LHCN-M2 (cell line): ENCODE measurements around the gene PNLDC1. TPM values are rescaled to one million over a fixed set of nuclear protein-coding genes. Genes with fewer than 3 reads are reported as not detected.

Experiments used
- DNase-seq: peaks from one replicate; pipeline ENCODE4 v3.0.0-alpha.2; 2012; ENCODE audit warnings: low read depth
- polyA plus RNA-seq: library from polyadenylated mRNA; unstranded; fragments of >200 nt; gene quantifications from one replicate; pipeline ENCODE4 v1.2.1, GENCODE V29; 2012; ENCODE audit warnings: missing spikeins
- total RNA-seq: library from RNA; depleted of rRNA; stranded (reverse); fragments of >200 nt; gene quantifications from 2 replicates; pipeline ENCODE4 v1.2.3, GENCODE V29; 2014; rRNA removed

The PNLDC1 gene, protein sequence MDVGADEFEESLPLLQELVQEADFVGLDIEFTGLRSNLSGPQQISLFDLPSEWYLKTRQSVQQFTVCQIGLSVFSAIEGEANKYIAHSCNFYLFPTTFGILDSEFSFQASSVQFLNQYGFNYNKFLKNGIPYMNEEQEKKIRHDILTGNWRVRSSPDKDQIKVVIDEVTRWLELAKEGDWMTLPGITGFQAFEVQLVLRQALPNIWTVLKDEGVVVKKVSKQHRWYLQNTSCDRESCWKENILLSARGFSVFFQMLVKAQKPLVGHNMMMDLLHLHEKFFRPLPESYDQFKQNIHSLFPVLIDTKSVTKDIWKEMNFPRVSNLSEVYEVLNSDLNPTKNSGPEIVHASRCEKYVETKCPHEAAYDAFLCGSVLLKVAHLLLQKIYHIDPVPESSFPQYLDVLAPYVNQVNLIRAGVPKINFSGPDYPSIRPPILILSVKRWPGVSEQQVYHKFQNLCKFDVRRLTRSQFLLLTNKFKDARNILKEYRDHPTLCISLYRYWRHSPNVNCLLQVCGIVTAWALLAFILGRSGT
- not detected in 2 replicates for total RNA-seq
- not detected for polyA plus RNA-seq

DNA sequence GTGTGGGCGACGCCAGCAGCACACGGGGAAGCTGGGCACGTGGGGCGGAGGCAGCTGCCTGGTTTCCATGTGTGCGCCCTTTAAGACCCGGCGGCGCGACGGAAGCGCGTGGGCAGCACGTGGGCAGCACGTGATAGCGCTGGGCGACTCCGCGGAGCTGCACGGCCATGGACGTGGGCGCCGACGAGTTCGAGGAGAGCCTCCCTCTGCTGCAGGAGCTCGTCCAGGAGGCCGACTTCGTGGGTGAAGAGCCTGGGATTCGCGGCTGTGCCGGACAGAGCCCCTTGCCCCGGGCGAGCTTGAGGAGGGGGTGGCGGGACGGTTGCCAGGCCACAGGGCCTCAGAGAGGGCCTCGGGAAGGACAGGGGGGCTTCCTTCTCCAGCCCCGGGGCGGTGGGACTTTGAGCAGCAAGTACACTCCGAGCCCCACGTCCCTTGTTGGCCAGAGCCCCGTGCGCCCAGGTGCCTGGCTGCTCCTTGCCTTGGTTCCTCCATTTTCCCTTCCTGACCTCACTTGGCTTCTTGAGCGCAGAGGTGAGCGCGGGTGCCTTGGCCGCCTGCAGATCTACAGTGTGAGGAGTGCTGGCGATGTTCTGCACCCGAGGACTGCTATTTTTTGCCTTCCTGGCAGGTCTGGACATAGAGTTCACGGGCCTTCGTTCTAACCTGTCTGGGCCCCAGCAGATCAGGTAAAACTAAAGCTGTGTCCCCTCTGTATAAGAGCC lies at the start of gene PNLDC1:
PNLDC1 (plus strand) TSS at position 136 of the 725 bp plus-strand sequence; CDS start at position 168, 32 bp downstream.
- no peak for DNase-seq

DNA sequence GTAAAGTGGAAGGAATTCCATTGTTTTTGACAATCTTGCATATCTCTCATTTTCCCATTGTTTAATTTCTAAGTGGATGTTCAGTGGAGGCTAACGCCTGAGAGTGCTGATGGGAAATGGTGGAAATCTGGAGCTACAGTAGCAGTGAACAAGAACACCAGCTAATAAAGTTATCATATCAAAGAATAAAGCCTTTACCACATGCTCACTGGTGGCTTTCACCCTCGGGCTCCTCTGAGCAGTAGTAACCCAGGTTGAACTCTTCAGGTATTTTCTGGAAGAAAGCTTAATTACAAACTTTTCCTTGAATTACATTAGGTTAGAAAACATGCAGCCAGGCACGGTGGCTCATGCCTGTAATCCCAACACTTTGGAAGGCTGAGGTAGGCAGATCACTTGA lies 48.6 kb upstream of the PNLDC1 start:
- no peak for DNase-seq

DNA sequence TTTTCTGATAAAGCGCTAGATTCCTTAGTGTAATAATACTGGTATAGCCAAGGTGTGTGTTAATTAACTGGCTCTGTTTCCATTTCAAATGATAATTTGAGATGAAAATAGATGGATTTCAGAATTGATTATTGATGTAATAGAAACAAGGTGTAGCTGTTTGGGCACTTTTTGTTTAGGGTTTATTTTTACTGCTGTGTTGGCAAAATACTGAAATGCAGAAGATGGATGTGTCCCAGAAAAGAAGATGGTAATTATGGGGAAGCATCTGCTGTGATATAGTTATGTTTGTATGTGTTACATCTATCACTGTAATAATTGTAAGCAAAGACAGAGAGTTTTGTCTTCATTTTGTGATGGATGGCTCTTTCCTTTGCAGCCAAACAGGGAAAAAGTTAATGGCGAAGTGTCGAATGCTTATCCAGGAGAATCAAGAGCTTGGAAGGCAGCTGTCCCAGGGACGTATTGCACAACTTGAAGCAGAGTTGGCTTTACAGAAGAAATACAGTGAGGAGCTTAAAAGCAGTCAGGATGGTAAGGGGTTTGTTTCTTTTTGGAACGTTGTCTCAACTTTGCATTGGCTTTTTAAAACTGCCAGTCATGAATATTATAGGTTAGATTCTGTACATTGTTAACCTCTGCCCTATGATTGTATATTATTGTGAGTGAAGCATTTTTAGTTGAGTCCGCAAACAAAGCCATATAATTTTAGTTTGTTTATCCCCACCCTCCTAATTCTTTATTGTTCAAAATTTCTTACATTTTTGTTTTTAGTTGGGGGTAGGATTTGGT lies 46.8 kb upstream of the PNLDC1 start:
- peak; percentile 29 for DNase-seq

DNA sequence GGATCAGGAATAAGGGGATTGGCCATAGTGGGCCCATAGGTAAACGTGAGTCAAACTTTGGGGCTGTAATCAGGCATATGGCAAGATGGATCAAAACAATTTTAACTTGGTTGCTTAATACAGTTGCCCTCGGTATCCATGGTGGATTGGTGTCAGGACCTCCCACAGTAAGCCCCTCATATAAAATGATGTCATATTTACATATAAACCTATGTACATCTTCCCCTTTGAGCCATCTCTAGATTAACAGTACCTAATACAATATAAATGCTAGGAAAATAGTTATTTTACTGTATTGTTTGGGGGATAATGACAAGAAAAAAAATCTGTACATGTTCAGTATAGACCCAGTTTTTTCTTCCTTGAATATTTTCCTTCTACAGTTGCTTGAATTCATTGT lies 45.7 kb upstream of the PNLDC1 start:
- no peak for DNase-seq

DNA sequence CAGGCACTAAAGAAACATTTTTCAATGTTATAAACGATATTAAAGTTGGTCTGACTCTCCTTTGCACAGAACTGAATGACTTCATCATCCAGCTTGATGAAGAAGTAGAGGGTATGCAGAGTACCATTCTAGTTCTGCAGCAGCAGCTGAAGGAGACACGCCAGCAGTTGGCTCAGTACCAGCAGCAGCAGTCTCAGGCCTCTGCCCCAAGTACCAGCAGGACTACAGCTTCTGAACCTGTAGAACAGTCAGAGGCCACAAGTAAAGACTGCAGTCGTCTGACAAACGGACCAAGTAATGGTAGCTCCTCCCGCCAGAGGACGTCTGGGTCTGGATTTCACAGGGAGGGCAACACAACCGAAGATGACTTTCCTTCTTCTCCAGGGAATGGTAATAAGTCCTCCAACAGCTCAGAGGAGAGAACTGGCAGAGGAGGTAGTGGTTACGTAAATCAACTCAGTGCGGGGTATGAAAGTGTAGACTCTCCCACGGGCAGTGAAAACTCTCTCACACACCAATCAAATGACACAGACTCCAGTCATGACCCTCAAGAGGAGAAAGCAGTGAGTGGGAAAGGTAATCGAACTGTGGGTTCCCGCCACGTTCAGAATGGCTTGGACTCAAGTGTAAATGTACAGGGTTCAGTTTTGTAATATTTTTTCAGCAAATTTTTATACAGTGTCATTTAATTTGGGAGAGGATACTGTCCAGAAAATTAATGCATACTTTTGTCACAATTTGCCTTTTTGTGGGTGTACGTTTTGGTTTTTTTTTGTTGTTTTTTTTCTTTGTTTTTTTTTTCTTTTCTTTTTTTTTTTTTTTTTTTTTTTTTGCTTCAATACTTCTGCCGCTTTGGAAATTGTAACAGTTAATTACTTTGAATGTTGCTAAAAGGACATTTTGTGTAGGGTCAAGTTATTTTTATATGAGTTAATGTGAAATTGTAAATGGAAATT lies 44.8 kb upstream of the PNLDC1 start:
- peak; percentile 25 for DNase-seq

DNA sequence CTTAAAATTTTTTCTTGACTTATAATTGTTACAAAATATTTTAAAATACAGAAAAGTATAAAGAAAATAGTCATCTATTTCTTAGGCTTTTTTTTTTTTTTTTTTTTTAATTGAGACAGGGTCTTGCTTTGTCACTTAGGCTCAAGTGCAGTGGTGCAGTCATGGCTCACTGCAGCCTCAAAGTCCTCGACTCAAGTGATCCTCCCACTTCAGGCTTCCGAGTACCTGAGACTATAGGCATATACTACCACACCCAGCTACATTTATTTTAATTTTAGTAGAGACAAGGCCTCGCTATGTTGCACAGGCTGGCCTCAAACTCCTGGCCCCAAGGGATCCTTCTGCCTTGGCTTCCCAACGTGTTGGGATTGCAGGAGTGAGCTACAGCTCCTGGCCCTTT lies 43.6 kb upstream of the PNLDC1 start:
- no peak for DNase-seq

DNA sequence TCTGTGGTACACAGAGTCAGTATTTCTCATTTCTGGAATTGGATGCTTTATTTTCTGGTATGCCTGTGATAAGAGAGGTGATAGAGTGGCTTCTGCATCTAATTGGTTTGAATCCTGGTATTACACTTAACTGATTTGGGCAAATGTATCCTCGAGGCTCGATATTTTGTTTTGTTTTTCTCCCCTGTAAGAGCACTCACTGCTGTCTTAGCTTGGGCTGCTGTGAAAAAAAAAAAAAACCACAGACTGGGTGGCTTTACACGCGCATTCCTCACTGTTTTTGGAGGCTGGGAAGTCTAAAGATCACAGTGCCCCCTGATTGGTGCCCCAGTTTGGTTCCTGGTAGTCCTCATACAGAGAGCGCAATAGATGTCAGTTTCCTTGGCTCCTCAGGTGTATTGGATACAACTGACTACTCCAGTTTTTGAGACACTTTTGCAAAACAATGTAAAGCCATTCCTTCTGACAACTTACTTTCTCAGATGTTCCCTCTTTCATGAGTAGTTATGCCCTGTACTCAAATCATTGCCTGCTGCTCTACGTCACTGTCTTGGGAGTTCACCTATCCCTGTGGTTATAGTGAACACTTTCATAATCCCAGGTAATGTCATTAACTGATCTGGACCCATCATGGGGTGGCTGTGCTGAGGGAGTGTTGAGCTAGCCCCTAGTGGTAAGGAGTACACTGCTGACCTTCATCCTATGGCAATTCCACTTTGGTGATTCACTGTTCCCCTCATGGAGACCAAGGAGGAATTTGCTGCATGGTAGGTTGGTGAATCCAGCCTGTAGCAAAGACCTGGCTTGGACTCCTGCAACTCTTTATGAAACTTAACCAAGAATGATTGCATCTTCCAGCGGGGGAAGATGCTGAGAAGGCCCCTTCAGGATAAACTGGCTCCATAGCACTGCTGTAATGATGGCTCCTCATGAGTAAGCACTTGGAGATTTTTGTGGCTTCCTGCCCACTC lies 41.8 kb upstream of the PNLDC1 start:
- DNase-seq: peak; percentile 47

DNA sequence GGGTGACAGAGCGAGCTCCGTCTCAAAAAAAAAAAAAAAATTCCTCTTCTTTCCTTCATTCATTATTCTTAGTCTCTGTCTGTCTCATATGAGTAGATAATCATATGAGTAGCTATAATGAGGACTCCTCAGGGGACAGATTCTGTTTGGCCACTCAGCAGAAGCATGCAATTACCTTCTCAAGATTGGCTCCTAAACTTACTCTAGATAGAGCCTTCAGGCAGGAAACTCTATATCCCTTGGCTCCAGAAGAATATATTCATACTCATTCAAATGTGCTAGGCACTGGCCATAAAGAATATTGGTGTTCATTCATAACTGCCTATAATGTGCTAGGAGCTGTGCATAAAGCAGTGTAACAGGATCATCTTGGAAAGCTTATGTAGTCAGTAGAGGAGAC lies 40.4 kb upstream of the PNLDC1 start:
- DNase-seq: no peak

DNA sequence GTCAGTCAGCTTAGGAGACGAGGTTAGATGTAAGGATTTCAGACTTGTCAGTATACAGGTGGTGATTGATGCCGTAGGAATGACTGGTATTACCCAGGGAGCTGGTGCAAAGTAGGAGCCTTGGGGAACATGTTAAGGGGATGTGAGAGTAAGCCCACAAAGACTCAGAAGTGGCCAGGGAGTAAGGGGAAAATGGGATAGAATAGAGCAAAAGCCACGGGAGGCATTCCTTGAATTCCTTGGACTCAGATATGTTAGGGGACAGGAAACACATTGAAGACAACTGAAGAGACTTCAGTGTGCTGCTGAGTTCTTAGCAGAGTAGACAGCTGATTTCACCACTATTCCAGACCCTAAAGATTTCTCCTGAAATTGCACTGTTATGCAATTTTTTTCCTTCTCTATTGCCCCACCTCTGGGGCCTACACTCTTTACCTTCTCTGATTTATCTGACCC lies 39.4 kb upstream of the PNLDC1 start:
- peak; percentile 72 for DNase-seq

DNA sequence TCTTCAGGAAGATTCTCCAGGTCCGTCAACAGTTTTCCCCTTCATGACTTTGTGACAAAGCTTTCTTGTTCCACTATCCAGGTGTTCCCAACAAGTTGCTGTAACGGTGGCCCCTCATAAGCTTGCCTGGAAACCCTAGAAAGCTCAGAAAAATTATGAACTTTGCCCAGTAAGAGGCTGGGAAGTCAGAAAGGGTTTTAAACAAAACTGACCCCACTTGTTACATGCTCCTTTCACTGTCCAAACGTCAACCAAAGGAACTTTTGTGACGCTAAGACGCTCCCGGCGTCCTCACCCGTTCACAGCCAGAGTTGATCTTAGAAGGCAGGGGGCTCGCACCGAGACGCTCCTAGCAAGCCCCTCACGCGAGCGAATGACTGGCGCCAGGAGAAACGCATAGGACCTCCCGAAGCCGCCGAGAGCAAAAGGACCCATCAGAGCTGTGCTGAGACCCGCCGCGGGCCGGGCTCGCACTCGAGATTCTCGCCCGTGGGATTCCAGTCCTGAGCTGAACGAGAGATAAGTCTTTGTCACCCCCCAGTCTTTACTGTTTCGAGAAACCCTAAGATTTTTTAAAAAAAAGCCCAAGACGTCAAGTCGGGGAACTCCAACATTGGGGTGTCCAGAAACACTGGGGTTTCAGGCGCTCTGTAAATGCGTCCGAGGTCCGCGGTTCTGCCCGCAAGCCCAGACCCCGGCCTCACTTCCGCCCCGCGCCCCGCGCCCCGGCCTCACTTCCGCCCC lies 38.8 kb upstream of the PNLDC1 start:
- peak; percentile 12 for DNase-seq

DNA sequence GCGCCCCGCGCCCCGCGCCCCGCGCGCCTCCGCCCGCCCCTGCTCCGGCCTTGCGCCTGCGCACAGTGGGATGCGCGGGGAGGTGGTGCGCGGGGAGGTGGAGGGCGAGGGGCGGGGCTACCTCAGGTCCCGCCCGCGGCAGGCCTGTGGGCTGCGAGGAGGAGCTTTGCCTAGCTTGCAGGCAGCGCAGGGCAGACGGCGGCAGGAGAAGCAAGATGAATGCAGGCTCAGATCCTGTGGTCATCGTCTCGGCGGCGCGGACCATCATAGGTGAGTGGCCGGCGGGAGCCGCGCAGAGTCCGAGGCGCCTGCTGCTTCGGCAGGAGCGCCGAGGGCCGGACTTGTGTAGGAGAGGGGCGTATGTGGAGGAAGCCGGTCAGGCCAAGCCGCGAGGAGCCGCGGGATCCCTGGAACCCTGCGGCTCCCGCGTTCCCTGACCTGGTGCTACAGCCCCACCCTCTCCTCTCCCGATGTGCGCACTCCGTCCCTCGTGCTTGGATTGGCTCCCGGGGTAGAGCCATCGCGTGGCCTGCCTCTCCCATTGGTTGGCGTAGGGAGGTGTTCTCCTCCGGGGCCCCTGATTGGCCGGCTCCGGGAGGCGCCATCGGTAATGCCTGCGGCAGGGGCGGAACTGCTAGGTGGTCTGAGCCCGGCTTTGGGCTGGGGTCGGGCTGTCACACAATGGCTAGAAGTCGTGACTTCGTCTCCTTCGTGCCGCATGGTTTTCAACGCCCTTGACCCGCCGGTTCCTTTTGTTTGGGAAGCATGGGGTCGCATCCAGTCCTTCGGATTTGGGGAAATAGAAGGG lies 38.0 kb upstream of the PNLDC1 start, which contains the start of gene ACAT2:
ACAT2 (plus strand) TSS at position 173 of the 808 bp plus-strand sequence; CDS start at position 216, 43 bp downstream.
- peak; percentile 92 for DNase-seq

DNA sequence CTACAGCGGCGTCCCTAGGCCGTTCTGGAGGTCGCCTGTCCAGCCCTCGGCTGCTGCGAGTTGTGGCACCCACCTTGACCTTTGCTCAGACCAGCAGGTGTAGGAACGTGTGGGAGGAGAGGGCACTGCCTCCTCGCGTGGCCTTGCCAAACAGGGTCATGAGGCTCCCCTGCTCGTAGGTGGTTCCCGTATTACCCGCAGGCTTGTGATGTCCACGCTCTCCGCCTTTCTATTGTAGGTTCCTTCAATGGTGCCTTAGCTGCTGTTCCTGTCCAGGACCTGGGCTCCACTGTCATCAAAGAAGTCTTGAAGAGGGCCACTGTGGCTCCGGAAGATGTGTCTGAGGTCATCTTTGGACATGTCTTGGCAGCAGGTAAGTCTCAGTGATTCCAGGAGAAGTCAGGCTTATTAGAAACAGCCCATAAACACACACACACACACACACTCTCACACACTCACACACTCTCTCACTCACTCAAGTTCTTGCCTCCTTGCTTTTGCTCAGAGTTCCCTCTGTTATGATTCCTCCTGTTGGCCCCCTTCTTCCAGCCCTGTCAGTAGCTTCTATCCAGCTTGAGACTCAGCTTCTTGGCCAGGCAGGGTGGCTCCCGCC lies 37.3 kb upstream of the PNLDC1 start:
- no peak for DNase-seq

DNA sequence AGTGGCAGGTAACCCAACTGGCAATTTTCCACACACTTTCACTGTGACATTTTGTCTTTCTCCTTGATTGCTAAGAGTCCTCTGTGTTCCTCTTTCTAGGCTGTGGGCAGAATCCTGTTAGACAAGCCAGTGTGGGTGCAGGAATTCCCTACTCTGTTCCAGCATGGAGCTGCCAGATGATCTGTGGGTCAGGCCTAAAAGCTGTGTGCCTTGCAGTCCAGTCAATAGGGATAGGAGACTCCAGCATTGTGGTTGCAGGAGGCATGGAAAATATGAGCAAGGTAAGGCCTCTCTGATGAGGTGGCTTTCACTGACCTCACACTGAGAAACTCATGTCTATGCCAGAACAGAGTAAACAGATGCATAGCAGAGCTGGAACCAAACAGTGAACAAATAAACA lies 33.2 kb upstream of the PNLDC1 start:
- DNase-seq: no peak

DNA sequence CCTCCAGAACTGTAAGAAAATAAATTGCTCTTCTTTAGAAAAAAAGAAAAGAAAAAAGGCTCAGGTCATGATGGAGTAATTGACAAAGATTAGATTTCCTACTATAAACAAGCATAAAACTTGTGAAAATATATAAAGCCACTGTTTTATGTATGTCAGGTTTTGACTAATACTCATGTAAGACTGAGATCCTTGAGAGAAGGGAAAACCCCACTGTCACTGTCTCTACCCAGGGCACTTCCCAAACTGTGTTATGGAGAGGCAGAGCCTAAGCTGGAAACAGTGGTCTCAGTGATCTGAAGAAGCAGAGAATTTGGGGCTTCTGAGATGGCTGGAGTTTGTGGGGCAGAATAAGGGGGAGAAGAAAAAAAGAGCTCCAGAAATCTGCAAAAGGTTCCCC lies 30.6 kb upstream of the PNLDC1 start:
- DNase-seq: no peak

DNA sequence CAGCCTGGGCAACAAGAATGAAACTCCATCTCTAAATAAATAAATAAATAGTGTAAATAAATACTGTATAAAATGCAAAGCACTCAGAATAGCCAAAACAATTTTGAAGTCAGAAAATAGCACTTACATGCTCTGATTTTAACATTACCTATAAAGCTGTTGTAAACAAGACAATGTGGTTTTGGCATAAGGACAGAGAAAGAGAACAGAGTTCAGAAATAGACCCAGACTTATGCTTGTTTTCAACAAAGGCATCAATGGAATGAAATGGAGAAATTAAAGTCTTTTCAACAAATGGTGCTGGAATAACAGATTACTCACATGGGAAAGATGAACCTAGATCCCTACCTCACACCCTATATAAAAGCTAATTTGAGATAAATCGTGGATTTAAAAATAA lies 27.9 kb upstream of the PNLDC1 start:
- DNase-seq: no peak

DNA sequence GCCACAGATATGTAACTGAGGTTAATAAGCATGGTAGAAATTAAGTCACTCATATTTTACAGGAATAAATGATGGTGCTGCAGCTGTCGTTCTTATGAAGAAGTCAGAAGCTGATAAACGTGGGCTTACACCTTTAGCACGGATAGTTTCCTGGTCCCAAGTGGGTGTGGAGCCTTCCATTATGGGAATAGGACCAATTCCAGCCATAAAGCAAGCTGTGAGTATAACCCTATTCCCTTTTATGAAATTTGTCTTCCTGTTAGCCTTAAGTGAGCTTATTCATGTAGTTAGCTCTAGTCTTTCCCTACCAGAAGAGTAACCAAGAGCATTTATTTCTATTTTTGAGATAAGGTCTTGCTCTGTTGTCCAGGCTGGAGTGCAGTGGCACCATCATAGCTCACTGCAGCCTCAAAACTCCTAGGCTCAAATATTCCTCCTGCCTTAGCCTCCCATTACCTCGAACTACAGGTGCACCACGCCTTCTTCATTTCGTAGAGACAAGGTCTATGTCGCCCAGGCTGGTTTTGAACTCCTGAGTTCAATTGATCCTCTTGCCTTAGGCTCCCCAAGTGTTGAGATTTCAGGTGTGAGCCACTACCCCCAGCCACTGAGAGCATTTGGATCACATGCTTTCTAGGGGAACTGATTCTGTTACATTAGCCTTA lies 22.7 kb upstream of the PNLDC1 start:
- DNase-seq: no peak

DNA sequence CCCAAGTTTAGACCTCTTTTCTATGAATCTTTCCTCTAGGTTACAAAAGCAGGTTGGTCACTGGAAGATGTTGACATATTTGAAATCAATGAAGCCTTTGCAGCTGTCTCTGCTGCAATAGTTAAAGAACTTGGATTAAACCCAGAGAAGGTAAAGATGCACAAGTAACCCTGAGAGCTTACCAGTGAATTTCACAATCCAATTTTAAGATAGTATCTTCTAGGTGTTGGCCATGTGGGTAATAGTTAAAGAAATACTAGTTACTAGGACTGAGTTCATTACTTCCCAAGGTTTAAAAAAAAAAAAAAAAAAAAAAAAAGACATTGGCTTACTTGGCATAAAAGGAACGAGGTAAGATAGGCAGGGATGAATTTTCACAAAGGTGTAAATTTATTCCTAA lies 21.9 kb upstream of the PNLDC1 start:
- no peak for DNase-seq
